ENCODE results near the gene DST.
"Not testable (repeated sequence)": the region's sequence is repeated elsewhere in the genome, so short reads cannot be mapped to it uniquely, and the experiment has no call there.

DST gene

DNA sequence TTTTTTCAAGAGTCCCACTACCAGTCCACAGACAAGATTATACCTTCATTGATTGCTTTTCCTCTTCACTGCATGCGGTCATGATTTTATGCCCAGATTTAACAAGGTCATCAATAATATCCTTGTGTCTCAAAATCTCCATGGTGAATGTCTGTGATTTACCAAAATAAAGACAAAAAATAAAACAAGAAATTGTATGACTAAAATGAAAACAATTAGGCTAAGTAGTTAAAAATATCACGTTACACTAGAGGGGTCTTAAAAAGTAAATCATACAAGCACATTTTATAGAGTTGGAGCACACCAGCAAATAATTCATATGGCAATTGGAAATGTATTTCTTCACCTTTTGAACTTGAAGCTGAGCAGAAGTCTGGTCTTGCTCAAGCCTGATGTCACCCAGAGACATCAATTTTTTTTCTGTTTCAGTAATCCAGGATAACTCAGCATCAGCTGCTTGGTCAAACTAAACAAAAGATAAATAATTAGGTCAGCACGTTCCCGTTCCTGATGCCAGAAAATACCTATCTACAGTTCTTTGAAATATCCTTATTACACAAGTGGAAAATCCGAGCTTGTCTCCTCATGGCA, 125.4 kb downstream of the DST start:
- DNase-seq (ENCODE audit: low read depth, low spot score): no peak

DNA sequence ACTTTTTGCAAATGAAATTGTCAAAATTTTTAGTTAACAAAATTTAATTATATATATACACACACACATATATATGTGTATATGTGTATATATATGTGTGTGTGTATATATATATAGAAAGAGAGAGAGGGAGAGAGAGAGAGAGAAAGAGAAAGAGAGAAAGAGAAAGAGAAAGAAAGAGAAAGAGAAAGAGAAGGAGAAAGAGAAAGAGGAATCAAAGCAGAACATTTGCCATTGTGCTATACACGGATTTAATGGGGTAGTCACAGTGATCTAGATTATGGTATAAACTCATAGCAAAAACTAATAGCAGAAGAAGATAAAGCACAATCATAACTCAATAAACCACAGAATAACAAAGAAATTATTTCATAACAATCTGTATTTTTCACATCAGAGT, 126.7 kb downstream of the DST start:
- no peak for DNase-seq (ENCODE audit: low read depth, low spot score)

DNA sequence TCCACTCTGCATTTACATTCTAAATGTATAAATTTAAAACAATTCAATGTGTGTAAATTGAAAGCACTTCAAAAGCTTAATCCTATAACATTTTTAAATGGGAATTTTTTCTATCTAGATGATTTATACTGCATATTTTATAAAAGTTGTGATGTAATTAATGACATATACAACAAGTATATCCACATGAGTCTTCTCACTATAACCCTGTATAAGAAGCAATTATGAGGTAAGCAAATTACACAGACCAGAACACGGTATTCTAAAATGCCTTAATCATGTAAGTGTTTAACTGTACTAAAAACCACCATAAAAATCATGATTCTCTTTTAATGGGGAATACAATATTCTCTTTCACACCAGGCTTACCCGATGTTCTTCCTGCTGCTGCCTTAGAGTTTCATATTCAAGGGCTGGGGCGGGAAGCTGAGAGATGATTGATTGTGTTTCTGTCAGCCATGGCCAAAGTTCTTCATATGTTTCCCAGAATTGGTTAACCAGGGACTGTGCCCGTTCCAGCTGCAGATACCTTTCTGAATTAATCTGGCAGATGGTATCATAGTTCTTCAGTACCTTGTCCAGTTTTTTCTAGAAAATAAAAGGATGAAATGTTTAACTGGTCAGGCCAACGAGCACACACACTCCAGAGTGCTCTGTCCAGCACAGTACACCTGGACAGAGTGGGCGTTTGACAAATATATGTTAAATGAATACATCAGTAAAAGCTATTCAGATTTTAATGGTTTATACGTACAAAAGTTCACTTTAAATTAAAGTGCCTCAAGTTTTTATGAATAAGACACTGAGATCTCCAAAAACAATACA, 127.4 kb downstream of the DST start:
- no peak for DNase-seq (ENCODE audit: low read depth, low spot score)

DNA sequence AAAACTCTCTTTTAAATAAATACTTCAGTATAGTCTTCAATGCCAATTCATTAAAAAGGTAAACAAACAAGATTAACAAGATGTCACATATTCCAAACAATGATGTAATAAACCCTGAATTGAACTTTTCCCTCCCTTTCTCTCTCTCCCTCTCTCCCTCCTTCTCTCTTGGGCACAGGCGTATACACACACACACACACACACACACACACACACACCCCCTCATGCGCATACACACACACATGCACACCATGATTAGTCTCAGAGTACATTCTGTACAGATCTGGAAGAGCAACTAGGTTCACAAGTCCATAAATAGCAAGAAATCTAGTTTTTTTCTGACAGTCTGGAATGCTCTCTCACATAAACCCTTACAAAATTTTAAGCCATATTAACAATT, 128.3 kb downstream of the DST start:
- DNase-seq (ENCODE audit: low read depth, low spot score): no peak

DNA sequence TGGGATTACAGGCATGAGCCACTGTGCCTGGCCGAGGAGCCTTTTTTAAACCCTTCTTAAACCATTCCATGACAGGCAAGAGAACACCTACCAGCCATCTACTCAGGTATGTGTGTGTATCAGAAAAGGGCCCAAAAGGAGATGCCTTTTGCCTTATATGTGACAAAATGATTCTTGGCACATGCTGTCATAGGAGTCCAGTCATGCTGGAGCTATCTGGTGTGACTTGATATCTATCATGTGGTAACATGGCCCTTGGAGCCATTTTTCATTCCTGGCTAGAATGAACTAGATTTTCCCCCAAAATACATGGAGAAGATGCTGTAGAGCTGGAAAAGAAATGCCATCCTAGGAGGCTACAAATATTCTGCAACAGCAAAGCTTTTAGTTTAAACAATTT, 129.1 kb downstream of the DST start:
- DNase-seq (ENCODE audit: low read depth, low spot score): no peak

DNA sequence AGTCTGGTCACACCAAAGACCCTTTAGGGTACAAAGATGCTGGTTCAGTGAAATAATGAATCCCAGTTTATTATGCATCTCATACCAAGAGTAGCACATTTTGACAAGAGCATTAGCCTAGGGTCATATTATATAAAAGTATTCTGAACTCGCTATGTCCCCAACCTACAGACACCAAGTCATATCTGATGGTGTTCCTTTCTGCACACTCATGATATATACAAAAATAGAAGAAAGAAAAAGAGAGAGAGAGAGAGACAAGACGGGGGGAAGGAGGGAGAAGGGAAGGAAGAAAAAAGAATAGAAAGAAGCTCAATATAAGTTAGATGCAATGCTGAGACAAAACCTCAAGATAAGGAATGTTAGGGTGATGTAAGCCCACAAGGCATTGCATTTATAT, 131.1 kb downstream of the DST start:
- DNase-seq (ENCODE audit: low read depth, low spot score): no peak

DNA sequence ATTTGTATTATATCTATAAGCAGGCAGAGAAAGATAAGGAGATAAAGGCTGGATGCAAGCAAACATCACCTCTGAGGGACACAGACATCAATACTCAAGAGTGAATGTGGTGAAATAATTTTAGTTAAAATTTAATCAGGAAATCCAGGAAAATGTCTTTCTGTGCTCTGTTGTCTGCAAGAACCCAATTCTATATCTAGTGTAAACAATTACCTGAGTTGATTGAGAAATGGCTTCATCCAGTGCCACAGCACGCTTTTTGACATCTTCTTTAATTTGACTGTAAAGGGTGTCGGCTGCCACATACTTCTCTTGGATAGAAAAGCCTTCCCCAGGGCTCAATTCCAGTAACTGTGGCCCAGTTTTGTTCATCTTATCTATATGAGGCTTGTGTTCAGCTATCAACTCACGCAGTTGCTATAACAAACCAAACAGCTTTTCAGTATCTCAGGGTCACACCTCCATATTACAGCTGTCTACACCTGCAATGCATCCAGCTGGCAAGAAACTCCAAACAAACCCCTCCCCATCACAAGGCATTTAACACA, 131.6 kb downstream of the DST start:
- DNase-seq (ENCODE audit: low read depth, low spot score): no peak

DNA sequence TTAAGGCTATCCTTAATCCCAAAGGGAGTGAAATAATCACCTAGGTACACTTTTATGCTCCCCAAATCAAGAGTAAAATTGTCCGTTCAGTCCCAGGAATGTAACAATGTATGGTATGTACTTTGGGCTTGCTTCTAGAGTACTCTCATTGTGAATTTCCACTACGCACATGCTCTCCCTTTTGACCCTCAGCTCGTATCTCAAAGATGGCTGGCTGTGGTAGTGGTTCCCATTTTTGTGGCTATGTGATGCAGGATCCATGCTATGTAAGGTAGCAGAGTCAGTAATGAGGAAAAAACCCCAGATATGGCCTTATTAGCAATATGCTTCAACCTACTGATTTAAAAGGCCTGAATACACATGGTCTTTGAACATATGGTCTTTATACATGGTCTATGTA, 133.7 kb downstream of the DST start:
- DNase-seq (ENCODE audit: low read depth, low spot score): peak; percentile 66

DNA sequence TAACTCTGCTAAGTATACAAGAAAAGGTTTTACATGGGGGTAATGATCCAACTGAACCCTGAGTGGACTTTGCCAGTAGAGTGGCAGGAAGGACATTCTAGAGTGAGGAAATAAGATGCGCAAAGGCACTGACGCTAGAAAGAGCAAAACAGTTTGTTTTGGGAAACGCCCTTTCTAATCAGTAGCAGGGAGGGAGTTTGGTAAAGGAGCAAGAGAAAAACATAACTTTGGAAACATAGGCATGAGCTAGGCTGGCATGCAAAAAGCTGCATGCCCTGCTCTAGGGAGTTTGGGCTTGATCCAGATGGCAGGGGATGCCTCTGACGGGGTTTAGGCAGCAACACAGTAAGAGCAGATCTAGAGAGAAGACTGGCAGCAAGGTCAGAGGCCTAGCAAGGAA, 135.2 kb downstream of the DST start:
- DNase-seq (ENCODE audit: low read depth, low spot score): no peak

DNA sequence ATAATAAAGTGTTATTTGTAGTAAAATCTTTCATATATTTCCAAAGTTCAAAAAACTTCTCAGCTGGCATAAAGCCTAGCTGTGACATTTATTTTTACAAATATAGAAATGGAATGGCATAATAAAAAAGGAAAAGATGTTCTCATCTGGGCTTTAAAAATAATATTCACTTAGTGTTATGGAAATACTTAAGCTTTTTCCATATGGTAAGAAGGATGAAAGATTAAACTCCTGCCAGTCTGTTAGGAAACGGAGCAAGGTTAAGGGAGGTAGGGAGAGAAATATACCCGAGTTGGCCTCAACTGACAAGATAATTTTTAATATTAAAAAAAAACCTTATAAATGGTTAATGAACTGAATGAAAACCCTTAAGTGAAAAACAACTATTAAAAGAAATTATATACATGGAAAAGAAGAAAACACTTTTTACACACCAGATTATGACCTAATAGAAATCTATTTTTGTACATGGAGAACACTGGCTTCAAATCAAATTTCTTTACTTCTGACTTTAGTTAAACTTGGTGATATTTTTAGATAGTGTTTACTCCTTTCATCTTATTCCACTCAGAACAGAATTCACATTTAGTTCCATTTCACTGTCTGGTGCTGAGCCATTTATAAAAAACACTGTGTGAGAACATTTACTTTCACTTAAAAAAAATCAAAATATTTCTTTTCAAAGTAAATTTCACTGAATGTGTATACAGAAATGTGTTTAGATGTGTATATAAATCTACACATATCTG, 137.0 kb downstream of the DST start:
- DNase-seq (ENCODE audit: low read depth, low spot score): no peak

DNA sequence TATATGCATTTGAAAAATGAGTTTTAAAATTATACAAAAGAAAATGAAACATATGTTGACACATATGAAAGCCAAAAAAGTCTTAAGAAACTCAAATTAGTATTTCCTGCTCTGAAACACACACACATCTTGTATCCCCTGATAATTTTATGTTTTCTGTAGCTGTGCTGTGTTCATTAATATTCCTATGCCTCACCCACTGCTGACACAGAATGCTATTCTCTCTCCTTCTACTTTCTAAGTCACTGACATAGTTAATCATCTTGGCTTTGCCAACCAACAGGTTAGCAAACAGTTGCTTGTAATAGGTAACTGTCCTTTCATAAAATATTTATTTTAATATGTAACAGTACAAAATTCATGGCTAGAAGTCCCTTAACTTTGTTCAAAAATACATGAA, 140.7 kb downstream of the DST start:
- no peak for DNase-seq (ENCODE audit: low read depth, low spot score)

DNA sequence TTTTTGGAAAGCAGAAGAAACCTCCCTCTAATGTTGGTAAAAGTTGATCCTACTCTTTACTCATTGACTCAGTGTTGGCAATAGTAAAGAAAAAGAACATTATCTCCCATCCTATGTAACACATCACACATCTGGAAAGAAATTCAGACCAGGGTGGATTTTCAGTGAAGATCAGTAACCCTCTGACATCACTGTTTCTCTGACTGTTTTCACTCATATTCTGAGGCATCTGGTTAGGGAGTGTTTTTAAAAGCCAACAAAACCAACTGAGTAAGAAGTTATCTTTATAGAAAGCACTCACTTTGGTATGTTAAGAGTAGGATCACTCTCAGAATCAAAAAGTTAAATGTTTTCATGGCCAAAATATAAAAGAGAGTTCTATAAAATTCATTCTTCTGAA, 143.6 kb downstream of the DST start:
- no peak for DNase-seq (ENCODE audit: low read depth, low spot score)

DNA sequence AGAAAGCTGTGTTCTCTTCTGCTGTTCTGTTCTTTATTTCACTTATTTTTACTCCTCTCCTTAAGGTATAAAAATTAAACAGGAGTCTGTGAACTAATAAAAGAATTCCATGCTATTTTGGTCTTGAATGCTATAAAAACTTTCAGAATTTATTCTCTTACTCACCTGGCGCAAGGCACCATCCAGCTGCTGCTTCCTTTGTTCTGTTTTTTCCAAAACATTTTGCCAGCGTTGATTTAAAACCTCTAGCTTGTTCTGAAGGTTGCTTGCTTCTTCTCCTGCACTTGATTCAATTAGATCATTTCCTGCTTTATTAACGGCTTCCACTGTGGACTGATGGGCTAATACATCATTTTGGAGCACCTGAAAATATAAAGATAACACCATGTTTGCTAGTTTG, 145.0 kb downstream of the DST start:
- DNase-seq (ENCODE audit: low read depth, low spot score): no peak

DNA sequence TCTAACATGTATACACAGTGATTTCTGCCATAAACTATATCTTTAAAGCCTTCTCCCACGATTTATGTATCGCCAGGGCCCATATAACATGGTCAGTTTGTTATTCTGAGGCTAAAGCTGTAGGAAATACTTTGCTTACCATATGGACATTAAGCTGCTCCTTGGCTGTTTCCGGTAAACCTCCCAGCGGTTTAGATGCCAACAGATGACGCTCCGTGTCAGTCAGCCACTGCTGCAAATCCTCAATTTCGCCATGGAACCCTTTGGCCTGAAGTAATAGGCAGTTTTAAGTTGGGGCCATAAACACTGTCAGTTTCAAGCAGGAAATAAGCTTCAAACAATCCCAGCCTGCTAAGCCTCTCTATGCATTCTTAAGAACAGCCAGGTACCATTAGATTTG, 145.4 kb downstream of the DST start:
- no peak for DNase-seq (ENCODE audit: low read depth, low spot score)

DNA sequence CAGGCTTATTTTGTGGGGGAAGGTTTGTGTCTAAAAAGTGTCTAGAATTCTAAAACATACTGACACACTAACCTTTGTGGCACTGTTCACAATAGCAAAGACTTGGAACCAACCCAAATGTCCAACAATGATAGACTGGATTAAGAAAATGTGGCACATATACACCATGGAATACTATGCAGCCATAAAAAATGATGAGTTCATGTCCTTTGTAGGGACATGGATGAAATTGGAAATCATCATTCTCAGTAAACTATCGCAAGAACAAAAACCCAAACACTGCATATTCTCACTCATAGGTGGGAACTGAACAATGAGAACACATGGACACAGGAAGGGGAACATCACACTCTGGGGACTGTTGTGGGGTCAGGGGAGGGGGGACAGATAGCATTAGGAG, 146.0 kb downstream of the DST start:
- not testable (repeated sequence) for DNase-seq (ENCODE audit: low read depth, low spot score)

DNA sequence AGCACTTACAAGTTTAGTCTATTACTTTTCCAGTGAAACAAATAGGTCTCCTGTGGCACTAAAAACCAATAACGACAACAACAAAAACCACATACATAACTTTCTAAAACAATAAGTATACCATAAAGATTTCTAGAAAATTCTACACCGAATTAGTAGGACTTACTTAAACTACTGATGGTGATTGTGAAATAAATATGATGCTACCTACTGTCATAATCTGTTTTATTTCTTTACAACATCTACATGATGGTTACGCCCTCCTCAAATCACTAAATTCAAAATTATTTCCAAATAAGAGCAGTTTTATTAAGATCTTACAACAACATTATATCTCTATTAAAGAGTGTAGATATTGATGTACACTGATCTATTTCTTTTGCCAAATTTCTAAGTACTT, 147.0 kb downstream of the DST start:
- no peak for DNase-seq (ENCODE audit: low read depth, low spot score)

DNA sequence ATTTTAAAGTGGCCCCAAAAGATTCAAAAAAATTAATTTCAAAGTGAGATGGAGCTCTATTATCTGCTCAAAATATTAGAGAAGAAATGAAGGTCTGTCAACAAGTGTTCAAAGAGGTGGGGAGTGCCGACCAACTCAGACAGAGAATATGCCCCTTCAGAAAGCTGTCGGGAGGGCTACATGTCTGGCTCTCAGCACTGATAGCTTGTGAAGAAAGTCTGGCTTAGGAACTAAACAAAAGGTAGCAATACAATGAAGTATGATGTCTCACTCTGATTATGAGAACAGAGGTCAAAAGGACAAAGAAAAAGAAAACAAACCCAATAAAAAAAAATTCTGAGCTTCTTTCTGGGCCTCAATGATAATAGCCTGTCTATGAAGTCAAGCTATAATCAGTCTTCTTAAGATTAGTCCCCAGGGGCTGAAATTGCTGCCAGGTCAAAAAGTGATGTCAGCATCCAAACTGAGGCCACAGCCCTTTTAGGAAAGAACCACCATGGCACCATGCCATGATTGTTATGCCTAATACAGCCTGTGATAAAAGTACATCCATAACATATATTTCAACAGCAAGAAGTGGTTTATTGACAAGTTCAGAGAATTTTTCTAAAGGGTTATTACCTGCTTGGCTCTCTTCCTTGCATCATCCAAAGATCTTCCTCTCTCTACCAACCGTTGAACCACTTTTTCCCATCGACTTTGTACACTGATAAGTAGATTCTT, 150.9 kb downstream of the DST start:
- DNase-seq (ENCODE audit: low read depth, low spot score): peak; percentile 31

DNA sequence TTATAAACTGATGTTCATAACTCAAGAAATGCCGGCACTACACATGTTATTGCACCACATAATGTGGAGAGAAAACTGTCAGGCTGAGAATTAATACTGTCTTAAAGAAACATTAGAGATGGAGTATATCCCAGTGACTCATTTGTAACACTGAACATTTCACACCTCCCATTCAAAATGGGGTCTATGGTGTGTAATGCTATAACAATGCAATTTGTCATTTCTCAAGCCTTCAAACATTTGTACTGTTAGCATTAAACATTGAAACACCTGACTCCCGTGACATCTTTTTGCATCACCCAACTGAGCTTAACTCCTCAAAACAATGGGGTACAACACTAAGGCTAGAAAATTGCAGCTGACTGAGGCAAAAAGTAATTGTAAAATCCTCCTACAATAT, 151.7 kb downstream of the DST start:
- peak; percentile 69 for DNase-seq (ENCODE audit: low read depth, low spot score)

DNA sequence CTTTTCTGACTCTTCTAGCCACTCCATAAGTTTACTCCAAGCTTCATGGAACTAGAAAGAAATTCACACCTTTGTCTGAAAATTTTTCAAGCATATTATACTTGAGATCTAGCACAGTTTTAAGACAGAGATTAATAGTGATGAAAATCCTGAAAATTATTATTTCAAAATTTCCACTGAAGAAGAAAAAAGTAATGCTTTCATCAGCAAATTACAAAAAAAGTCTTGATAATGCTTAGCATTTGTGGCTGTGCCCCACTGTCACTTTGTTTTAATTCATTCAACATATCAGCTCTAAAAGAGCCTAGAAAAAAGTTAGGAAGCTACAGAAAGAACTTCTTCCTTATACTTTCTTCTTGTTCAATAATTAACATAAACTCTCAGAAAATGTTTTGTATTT, 153.1 kb downstream of the DST start:
- no peak for DNase-seq (ENCODE audit: low read depth, low spot score)

DNA sequence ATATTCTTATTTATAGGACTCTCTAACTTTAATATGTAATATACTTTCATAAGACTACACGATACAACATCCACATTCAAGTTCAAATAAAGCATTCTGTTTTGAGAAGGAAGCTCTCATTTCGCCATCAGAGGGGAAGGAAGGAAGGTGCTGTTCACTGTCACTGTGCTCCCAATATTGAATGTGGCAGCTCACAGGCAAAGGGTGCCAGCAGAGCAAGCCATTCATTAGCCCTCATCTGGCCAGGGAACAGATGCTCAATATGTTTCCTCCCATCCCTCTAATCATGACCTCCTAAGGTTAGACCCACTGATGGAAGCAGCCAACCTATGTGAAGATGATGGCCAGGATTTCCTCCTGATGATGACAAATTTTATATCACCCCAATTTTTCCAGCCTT, 154.4 kb downstream of the DST start:
- no peak for DNase-seq (ENCODE audit: low read depth, low spot score)

DNA sequence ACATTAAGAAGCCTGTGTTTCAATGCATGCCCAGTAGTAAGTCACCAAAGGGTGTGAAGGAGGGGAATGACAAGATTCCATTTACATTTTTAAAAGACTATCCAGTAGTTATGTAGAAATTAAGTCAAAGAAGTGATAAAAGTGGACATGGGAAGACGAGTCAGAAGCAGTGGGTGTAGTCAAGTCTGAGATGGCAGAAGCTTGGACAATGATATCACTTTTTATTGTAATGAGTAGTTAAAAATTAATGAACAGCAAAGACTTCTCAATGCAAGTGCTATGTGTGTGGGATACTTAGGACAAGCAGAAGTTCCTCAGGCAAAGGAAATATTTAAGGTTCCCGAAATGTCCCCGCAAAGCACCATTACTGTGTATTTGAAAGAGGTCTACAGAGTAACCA, 156.0 kb downstream of the DST start:
- no peak for DNase-seq (ENCODE audit: low read depth, low spot score)

DNA sequence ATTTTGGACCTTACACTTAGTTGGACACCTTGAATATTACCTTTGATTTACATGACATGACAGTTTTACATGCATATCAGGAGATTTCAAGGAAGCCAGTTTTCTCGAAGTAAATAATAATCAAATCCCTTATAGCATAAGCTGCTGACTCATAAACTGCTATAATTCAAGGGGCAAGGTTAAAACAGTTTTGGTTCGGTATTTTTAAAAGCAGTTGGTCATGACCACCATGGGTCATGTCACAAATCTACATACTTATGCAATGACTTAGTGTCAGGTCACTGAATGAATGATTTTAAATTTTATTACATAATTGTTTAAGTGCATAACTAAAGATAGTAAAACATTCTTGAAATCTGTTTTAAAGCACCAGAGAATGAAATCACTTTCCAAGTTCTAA, 158.0 kb downstream of the DST start:
- DNase-seq (ENCODE audit: low read depth, low spot score): peak; percentile 11

Measured in astrocyte of the hippocampus (primary cell).